K562 (cell line): ENCODE results near the gene MVD. TPM values are rescaled to one million over a fixed set of nuclear protein-coding genes. Genes with fewer than 3 reads are reported as not detected.

Source experiments
- ARID1B ChIP-seq: fragments of 450-650 bp; IDR thresholded peaks from 2 replicates; pipeline ENCODE4 v1.6.1; 2016; ENCODE audit warnings: antibody characterized with exemption, mild to moderate bottlenecking, inconsistent platforms
- BRF2 ChIP-seq: IDR thresholded peaks from 3 replicates; pipeline ENCODE4 v1.6.1; 2011; ENCODE audit warnings: borderline replicate concordance, mild to moderate bottlenecking; ENCODE audit not compliant: insufficient read length, insufficient read depth
- HDGF ChIP-seq: fragments of 450-650 bp; IDR thresholded peaks from 2 replicates; pipeline ENCODE4 v1.6.1; 2016
- ID3 ChIP-seq, 2 experiments: fragments of 250-450 bp in 1 of 2; fragments of 450-650 bp in 1 of 2; sonication (Bioruptor Pico) in 1 of 2; IDR thresholded peaks; 2 replicates each; pipeline versions ENCODE4 v1.6.1 to v1.8.0; 2016 to 2021; ENCODE audit warnings: mild to moderate bottlenecking in 2 of 2, moderate library complexity in 2 of 2, missing compliant biosample characterization in 1 of 2, missing genetic modification characterization in 1 of 2
- JUND ChIP-seq, 2 experiments: IDR thresholded peaks; 2 replicates in 1 of 2; 3 replicates in 1 of 2; pipeline ENCODE4 v1.6.1; 2011; ENCODE audit warnings: borderline replicate concordance in 2 of 2, low read depth in 2 of 2, low read length in 2 of 2, improper control_type of control experiment in 1 of 2, missing biosample characterization in 1 of 2, missing genetic modification characterization in 1 of 2, missing genetic modification reagents in 1 of 2
- MBD2 ChIP-seq: sonication (generic); IDR thresholded peaks from 2 replicates; pipeline ENCODE4 v1.6.1; 2016; ENCODE audit warnings: low read depth, borderline replicate concordance
- MTA3 ChIP-seq: fragments of 450-650 bp; formaldehyde crosslinking; IDR thresholded peaks from 2 replicates; pipeline ENCODE4 v1.6.1; 2017; ENCODE audit warnings: mild to moderate bottlenecking, borderline replicate concordance
- NCOA1 ChIP-seq: fragments of 450-650 bp; IDR thresholded peaks from 2 replicates; pipeline ENCODE4 v1.6.1; 2016; ENCODE audit warnings: low read depth
- NFIX ChIP-seq: fragments of 250-450 bp; sonication (Bioruptor Pico); IDR thresholded peaks from 2 replicates; pipeline ENCODE4 v1.4.0; 2020; ENCODE audit warnings: low read depth, mild to moderate bottlenecking, moderate library complexity
- NR2C1 ChIP-seq, 2 experiments: fragments of 450-650 bp; IDR thresholded peaks; 2 replicates each; pipeline ENCODE4 v1.6.1; 2017; ENCODE audit warnings: mild to moderate bottlenecking in 2 of 2, antibody characterized with exemption in 1 of 2, inconsistent platforms in 1 of 2, missing compliant biosample characterization in 1 of 2, missing genetic modification characterization in 1 of 2
- POLR2AphosphoS5 ChIP-seq: IDR thresholded peaks from 2 replicates; pipeline ENCODE4 v1.6.1; 2011; ENCODE audit warnings: mild to moderate bottlenecking, low read depth, low read length, moderate library complexity; ENCODE audit not compliant: control insufficient read depth, insufficient read depth
- PRDM10 ChIP-seq: fragments of 450-650 bp; IDR thresholded peaks from 2 replicates; pipeline ENCODE4 v1.6.1; 2018; ENCODE audit not compliant: partially characterized antibody
- RBM15 ChIP-seq: fragments of 200-400 bp; formaldehyde crosslinking; IDR thresholded peaks from 2 replicates; pipeline ENCODE4 v1.6.1; 2018; ENCODE audit warnings: mild to moderate bottlenecking, low read length, moderate library complexity; ENCODE audit not compliant: insufficient read depth
- TAL1 ChIP-seq: fragments of 450-650 bp; IDR thresholded peaks from 2 replicates; pipeline ENCODE4 v1.6.1; 2016; ENCODE audit warnings: mild to moderate bottlenecking
- ZBTB2 ChIP-seq: fragments of 450-650 bp; IDR thresholded peaks from 2 replicates; pipeline ENCODE4 v1.6.1; 2016; ENCODE audit warnings: antibody characterized with exemption
- ZBTB43 ChIP-seq: sonication (generic); formaldehyde crosslinking; IDR thresholded peaks from 2 replicates; pipeline ENCODE4 v1.8.0; 2023; ENCODE audit warnings: mild to moderate bottlenecking, missing genetic modification reagents
- ZNF146 ChIP-seq: IDR thresholded peaks from one replicate; pipeline ENCODE4 v1.6.1; 2018; ENCODE audit warnings: missing compliant biosample characterization; ENCODE audit not compliant: unreplicated experiment
- ZNF253 ChIP-seq: fragments of 250-450 bp; sonication (Bioruptor Pico); conservative IDR thresholded peaks from 2 replicates; pipeline ENCODE4 v1.6.1; 2021; ENCODE audit warnings: mild to moderate bottlenecking
- polyA plus RNA-seq, 8 experiments: library from polyadenylated mRNA; depleted of rRNA in 4 of 8; stranded (reverse) in 5 of 8; unstranded in 3 of 8; fragments of >200 nt; fragmentation: Nextera tagmentation in 2 of 8; fragmentation: Illumina TruSeq in 1 of 8; extraction: Ambion mirVana in 2 of 8; extraction: Trizol in 1 of 8; gene quantifications; 2 replicates each; pipeline versions ENCODE4 v1.2.1 to v1.2.3, GENCODE V29; 2011 to 2014; ENCODE audit warnings: inconsistent platforms in 1 of 8, missing spikeins in 1 of 8
- total RNA-seq, 7 experiments: library from RNA; depleted of rRNA in 6 of 7; stranded (reverse); fragments of >200 nt in 6 of 7; fragmentation: Illumina TruSeq in 2 of 7; extraction: Trizol in 2 of 7; gene quantifications; 2 replicates each; pipeline versions ENCODE4 v1.2.1 to v1.2.3, GENCODE V29; 2011 to 2021; ENCODE audit warnings: low replicate concordance in 1 of 7

Gene MVD
- total and polyA plus RNA-seq, 9 of the 15 experiments (the other 6 are each of a cell fraction or from before 2014, with no cell fraction given), result 12.2 to 141 (median 45.3) TPM

GRCh38 chr16:88651276-88651988, 11.5 kb downstream of the MVD start (continued):
- TF ChIP-seq ZBTB43 (CRISPR knock-in tag) (no peak), NCOA1 (peak; percentile 72), ZBTB2 (no peak), ZNF253 (no peak), HDGF (0 out of 2 replicates have a peak, but pooled peaks have one; percentile 28), ZNF146 (CRISPR knock-in tag) (no peak), NR2C1 (IDR thresholded peaks at IDR 0.05) (peak; percentile 85), NR2C1 (tag; IDR thresholded peaks at IDR 0.05) (peak; percentile 63), POLR2AphosphoS5 (peak; percentile 45), ARID1B (peak; percentile 59), BRF2 (no peak), MTA3 (peak; percentile 70; the same call in 1 of the 2 replicates), NFIX (CRISPR knock-in tag) (no peak), MBD2 (peak; percentile 35; the same call in 1 of the 2 replicates), JUND (IDR thresholded peaks at IDR 0.05; ENCODE audit: borderline replicate concordance, low read depth, low read length) (no peak), JUND (tag; IDR thresholded peaks at IDR 0.05; ENCODE audit: borderline replicate concordance, low read depth, low read length) (peak; percentile 38; the same call in 1 of the 3 replicates), RBM15 (no peak), PRDM10 (peak; percentile 57), ID3 (CRISPR knock-in tag; IDR thresholded peaks at IDR 0.05) (no peak), ID3 (tag; IDR thresholded peaks at IDR 0.05) (no peak), TAL1 (no peak; the same call in 1 of the 2 replicates)
